Chondrocyte (in vitro differentiated cells): ENCODE measurements around the gene CIT. TPM values are rescaled to one million over a fixed set of nuclear protein-coding genes. Genes with fewer than 3 reads are reported as not detected.

Experiments used
- DNase-seq: peaks from one replicate; pipeline ENCODE4 v3.0.0; 2021; ENCODE audit warnings: mixed read lengths, low spot score
- H3K27ac Mint-ChIP-seq: one replicate; pipeline ENCODE4 v1.8.0; 2021; ENCODE audit warnings: mild to moderate bottlenecking, moderate library complexity, mixed read lengths; ENCODE audit not compliant: unreplicated experiment
- H3K27me3 Mint-ChIP-seq: 2 replicates; pipeline ENCODE4 v1.8.0; 2021; ENCODE audit warnings: low read depth, mixed read lengths
- H3K36me3 Mint-ChIP-seq: 2 replicates; pipeline ENCODE4 v1.8.0; 2021; ENCODE audit warnings: low read depth, mixed read lengths
- H3K4me1 Mint-ChIP-seq: 2 replicates; pipeline ENCODE4 v1.8.0; 2021; ENCODE audit warnings: low read depth, mild to moderate bottlenecking, mixed read lengths
- H3K4me3 Mint-ChIP-seq: one replicate; pipeline ENCODE4 v1.8.0; 2021; ENCODE audit warnings: mild to moderate bottlenecking, moderate library complexity, mixed read lengths; ENCODE audit not compliant: unreplicated experiment
- H3K9me3 Mint-ChIP-seq: 2 replicates; pipeline ENCODE4 v1.8.0; 2021; ENCODE audit warnings: low read depth, mixed read lengths
- CTCF ChIP-seq: fragments of 200-600 bp; sonication (generic); IDR thresholded peaks from 2 replicates; pipeline ENCODE4 v1.5.0; 2021; ENCODE audit warnings: antibody characterized with exemption, mild to moderate bottlenecking, moderate library complexity
- total RNA-seq: library from RNA; stranded (reverse); gene quantifications from 3 replicates; pipeline ENCODE4 v1.2.1, GENCODE V29; 2021

CIT gene
- total RNA-seq, 1 donor from 2014 or later, result 9.9 TPM

- H3K27me3 Mint-ChIP-seq, result no peaks in the 10 kb centered on the region
- H3K4me3 Mint-ChIP-seq, result no peak overlapping the region
- H3K4me1 Mint-ChIP-seq, result peaks cover 16% of the 10 kb centered on the region
- no peak for DNase-seq
- H3K9me3 Mint-ChIP-seq, result peaks cover 10% of the 10 kb centered on the region
- peaks cover 4% of the 10 kb centered on the region for H3K36me3 Mint-ChIP-seq
- H3K27ac Mint-ChIP-seq, result no peak overlapping the region
- TF ChIP-seq CTCF, result no peak
Measured at GRCh38 chr12:119718141-119718540, 159.0 kb downstream of the CIT start.

- Mint-ChIP-seq H3K4me1 (peaks cover 16% of the 10 kb centered on the region), H3K36me3 (peaks cover 6% of the 10 kb centered on the region), H3K9me3 (peaks cover 10% of the 10 kb centered on the region), H3K27ac (no peak overlapping the region), H3K4me3 (no peak overlapping the region), H3K27me3 (no peaks in the 10 kb centered on the region)
- no peak for DNase-seq
- no peak for TF ChIP-seq CTCF
Measured at GRCh38 chr12:119715268-119715620, 161.9 kb downstream of the CIT start.

GRCh38 chr12:119714614-119715267 is 162.4 kb downstream of the CIT start:
- no peak for TF ChIP-seq CTCF
- Mint-ChIP-seq H3K27ac (no peak overlapping the region), H3K4me1 (peaks cover 16% of the 10 kb centered on the region), H3K4me3 (no peak overlapping the region), H3K27me3 (no peaks in the 10 kb centered on the region), H3K36me3 (peaks cover 6% of the 10 kb centered on the region), H3K9me3 (peaks cover 10% of the 10 kb centered on the region)
- DNase-seq, result no peak

GRCh38 chr12:119713551-119714031 is 163.5 kb downstream of the CIT start:
- Mint-ChIP-seq H3K9me3 (peaks cover 10% of the 10 kb centered on the region), H3K27ac (no peak overlapping the region), H3K4me1 (peaks cover 16% of the 10 kb centered on the region)

GRCh38 chr12:119712721-119713120 is 164.4 kb downstream of the CIT start:
- no peak overlapping the region for H3K4me3 Mint-ChIP-seq
- H3K9me3 Mint-ChIP-seq, result peaks cover 10% of the 10 kb centered on the region
- peaks cover 16% of the 10 kb centered on the region for H3K4me1 Mint-ChIP-seq
- no peak overlapping the region for H3K27ac Mint-ChIP-seq
- H3K36me3 Mint-ChIP-seq, result peaks cover 6% of the 10 kb centered on the region
- no peaks in the 10 kb centered on the region for H3K27me3 Mint-ChIP-seq
- TF ChIP-seq CTCF, result no peak
- no peak for DNase-seq

More at GRCh38 chr12:119713551-119714031, 163.5 kb downstream of the CIT start:
- no peak for DNase-seq
- TF ChIP-seq CTCF, result no peak
- Mint-ChIP-seq H3K27me3 (no peaks in the 10 kb centered on the region), H3K36me3 (peaks cover 6% of the 10 kb centered on the region), H3K4me3 (no peak overlapping the region)
